H54 (cell line): ENCODE results near the gene RASAL3.
"Not testable (repeated sequence)": the region's sequence is repeated elsewhere in the genome, so short reads cannot be mapped to it uniquely, and the experiment has no call there.

ENCODE experiments used
- DNase-seq: peaks from one replicate; pipeline ENCODE4 v3.0.0; 2011; ENCODE audit warnings: low spot score, mixed read lengths; ENCODE audit not compliant: insufficient read length
- FAIRE-seq: peaks from 3 replicates; lab custom pipeline; 2011; peaks lifted over from hg19 to GRCh38; lab: Jason Lieb, UNC
- POLR2A ChIP-seq: IDR thresholded peaks from 2 replicates; pipeline ENCODE4 v1.6.1; 2011; ENCODE audit warnings: low read depth, mild to moderate bottlenecking, low read length

The RASAL3 gene

DNA sequence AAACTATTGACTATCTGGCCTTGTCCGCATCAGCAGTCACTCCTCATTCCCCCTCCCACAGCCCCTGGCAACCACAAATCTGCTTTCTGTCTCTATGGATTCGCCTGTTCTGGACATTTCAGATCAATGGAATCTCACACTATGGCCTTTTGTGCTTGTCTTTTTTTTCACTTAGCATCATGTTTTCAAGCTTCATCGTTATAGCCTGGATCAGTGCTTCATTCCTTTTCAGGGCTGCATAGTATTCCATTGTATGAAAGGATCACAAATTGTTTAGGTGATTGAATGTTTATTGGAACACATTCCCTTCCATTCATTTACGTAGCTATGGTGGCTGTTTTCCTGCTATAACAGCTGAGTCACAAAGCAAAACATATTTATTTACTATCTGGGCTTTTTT, 22.7 kb upstream of the RASAL3 start:
- FAIRE-seq (no peak), DNase-seq (no peak)
- TF ChIP-seq POLR2A: no peak

DNA sequence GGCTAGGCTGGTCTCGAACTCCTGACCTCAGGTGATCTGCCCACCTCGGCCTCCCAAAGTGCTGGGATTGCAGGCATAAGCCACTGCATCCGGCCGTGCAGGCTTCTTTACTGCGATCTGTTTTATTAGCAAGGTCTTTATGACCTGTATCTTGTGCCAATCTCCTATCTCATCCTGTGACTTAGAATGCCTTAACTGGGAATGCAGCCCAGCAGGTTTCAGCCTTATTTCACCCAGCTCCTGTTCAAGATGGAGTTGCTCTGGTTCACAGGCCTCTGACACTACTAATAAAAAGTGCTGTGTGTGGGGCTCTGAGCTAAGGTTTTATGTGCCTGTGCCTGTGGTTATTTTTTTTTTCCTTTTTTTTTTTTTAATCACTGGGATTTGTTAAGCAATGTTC, 21.4 kb upstream of the RASAL3 start:
- not testable (repeated sequence) for FAIRE-seq, DNase-seq

DNA sequence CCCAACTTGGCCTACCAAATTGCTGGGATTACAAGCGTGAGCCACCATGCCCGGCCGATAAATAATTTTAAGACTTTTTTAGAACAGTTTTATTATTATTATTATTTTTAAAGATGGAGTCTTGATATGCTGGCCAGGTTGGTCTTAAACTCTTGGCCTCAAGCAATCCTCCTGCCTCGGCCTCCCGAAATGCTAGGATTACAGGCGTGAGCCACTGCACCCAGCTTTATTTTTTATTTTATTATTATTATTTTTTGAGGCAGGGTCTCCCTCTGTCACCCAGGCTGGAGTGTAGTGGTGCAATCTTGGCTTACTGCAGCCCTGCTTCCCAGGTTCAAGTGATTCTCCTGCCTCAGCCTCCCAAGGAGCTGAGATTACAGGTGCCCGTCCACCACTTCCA, 16.7 kb upstream of the RASAL3 start:
- FAIRE-seq, DNase-seq: not testable (repeated sequence)

DNA sequence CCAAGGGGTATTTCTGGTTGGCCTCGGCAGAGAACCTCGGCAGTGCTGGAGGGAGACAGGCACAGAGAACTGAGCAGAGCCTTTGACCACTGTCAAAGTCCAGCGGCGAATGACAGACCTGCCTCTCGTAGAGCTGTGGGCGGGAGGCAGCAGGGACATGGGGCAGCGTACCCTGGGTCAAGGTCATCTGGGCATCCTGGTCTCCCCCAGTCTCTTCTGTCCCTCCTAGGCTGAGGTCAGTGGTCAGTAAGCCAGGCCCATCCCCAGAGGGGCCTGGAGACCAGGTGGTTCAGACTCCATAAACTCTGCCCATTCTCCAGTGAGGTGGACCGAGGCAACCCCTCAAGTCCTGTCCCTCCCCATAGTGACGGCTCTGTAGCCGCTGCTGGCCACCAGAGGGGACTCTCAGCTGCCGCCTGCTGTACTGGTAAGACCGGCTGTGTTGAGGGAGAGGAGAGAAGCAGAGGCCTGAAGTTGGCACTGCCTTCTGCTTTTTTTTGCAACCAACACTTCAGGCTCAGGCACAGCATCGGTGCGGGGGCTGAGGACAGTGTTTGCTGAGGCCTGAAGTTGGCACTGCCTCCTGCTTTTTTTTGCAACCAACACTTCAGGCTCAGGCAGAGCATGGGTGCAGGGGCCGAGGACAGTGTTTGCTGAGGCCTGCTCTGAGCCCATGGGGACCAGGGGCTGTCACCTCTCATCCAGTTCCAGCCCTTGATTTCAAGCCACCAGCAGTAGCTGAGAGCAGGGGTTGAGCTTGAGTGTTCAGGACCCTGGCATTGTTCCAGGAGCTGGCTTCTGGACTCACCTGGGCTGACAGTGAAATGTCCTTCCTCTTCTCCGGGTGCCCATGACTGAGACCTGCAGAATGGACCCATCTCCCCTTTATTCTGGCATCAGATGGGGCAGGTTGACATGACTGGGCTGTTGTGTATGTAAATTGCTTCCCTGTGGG, 15.3 kb upstream of the RASAL3 start, which contains the start of gene PGLYRP2:
PGLYRP2 (minus strand) TSS at position 111 of the 955 bp plus-strand sequence. CDS start 130 bp downstream, outside the sequence.
- no peak for TF ChIP-seq POLR2A
- no peak for FAIRE-seq
- no peak for DNase-seq

DNA sequence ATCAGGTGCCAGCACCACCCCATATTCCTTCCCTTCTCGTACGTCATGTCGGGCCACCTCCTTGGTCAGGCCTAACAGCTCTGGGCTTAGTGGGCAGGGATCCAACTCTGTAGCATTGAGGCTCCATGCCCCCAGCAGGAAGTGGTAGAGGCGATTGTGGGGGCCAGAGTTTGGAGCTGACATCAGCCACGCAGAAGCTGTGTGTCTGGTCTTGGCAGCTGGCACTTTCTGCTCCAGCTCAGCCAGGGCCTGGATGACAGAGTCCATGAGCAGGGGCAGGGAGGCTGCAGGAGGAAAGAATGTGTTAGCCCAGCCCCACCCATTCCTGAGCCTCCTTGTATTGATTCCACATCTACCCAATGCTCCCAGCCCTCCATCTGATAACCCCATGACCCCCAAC, 12.0 kb upstream of the RASAL3 start:
- no peak for FAIRE-seq

DNA sequence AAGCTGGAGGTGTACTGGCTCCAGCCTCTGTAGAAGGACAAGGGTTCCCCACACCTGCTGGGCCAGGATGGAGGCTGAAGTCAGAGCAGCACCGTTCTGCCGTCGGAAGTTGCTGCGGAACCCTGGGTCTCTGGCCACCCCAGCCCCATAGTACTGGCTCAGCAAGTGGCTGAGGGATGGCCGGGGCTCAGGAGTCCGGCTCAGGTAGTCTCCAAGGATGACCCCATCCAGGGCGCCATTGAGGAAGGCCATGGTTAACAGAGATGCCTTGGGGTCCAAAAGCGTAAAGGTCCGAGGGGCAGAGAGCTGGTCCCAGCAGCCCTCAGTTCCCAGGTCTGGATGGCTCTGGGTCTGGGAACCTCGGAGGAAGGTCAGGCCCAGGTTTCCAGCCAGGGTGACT, 11.3 kb upstream of the RASAL3 start:
- no peak for TF ChIP-seq POLR2A
- FAIRE-seq (no peak), DNase-seq (no peak)

More for the DNA sequence above, 12.0 kb upstream of the RASAL3 start:
- DNase-seq: no peak
- TF ChIP-seq POLR2A: no peak

DNA sequence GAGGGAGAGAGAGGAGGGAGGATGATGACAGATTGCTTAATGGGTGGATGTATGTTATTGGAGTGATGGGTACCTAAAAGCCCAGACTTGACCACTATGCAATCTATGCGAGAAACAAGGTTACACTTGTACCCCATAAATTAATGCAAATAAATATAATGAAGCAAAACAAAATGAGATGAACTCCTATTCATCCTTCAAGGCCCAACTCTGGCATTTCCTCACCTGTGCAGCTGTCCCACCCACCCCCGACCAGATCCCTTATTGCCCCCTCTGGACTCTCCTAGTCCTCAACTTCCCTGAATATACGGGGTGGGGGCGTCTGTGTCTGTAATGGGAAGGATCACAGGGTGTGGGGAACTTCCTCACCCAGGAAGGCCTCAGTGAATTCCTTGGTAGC, 10.8 kb upstream of the RASAL3 start:
- TF ChIP-seq POLR2A: no peak
- FAIRE-seq (no peak), DNase-seq (no peak)

DNA sequence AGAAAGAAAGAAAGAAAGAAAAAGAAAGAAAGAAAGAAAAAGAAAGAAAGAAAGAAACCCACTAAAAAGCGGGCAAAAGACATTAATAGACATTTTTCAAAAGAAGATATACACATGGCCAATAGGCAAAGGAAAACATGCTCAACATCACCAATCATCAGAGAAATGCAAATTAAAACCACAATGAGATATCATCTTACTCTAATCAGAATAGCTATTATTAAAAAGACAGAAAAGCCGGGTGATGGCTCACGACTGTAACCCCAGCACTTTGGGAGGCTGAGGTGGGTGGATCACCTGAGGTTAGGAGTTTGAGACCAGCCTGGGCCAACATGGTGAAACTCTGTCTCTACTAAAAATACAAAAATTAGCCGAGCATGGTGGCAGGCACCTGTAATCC, 9.5 kb upstream of the RASAL3 start:
- not testable (repeated sequence) for FAIRE-seq, DNase-seq

DNA sequence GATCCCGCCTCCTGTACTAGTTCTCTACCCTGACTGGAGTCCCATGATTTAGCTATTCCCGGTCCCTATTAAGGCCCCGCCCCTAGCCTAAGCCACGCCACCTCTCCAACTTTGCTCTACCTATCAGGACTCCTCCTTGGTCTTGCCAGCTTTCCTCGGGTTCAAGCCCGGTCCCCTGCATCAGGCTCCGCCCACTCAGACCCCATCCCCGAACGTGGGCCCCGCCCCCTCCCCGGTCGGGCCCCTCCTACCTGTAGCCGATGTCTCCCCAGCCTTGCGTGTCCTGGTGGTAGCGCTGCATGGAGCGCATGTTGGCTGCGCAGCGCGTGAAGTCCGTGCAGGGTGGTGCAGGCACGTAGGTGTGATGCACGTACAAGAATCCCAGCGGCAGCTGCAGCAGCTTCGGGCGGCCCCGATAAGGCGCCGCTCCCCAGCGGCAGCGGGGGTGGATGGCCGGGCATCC, 7.3 kb upstream of the RASAL3 start:
- TF ChIP-seq POLR2A: no peak
- DNase-seq: no peak
- no peak for FAIRE-seq

DNA sequence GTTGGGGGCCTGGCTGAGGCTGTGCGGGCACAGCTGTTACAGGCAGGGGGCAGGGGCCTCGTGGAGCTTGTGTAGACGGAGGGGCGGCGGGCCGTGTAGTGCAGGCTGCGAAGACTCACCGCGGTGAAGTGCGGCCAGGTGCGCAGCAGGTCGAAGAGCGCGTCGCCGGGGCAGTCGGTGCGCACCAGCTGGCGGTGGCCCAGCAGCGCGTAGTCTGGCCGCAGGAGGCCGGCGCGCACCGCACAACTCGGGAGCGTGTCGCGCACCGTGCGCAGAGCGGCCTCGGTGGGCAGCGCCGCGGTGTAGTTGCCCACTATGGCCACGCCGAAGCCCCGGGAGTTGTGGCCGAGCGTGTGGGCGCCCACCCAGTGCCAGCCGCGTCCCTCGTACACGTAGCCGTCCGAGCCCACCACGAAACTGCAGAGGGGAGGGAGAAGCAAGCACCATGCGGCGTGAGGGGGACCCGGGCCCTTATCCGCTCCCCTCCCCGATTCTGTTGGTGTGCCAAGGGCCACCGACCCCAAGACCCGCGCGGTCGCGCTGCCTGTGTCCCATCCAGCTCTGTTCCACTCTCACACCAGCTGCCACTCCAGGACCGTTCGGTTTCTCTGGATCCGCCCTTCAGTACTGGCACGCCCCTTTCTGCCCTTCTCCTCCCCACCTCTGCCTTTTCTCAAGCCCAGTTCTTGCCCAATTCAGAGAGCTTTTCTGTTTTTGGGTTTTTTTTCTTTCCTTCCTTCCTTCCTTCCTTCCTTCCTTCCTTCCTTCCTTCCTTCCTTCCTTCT, 5.4 kb upstream of the RASAL3 start:
- no peak for TF ChIP-seq POLR2A
- DNase-seq (no peak), FAIRE-seq (no peak)

DNA sequence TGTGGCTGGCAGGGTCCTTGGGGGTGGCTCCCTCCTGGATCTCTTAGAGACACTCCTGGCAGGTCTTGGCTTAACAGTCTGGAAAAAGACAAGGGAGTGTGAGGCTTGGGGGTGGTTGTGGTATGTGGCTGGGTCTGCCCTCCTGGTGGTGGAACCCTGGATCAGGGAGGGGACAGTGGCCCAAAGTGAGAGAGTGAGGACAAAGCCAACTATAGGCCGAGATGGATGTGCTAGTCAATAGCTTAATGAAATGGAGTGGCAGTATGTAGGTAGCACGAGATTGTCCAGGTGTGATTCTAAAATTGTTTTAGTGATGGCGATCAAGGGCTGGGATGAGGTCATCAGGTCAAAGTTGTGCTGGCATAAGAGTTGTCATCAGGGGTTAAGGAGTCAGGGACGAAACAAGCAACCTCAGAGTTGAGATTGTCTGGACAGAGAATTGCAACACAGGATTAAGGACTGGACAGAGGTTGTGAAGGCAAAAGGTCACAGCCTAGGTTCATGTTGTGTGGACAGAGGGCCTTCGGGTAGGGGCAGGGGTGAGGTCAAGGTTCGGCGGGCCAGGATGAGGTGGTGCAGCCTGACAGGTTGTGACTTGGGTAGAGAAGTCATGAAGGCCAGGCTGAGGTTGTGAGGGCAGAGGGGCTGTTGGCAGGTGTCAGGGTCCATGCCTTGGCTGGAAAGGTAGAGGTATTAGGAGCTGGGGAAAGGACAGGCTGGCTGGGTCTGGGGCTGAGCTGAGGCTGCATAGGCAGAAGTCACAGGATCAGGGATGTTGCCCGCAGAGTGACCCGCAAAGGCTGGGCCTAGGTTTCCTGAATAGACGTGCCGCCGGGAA, 4.5 kb upstream of the RASAL3 start:
- FAIRE-seq (no peak), DNase-seq (no peak)
- TF ChIP-seq POLR2A: no peak

DNA sequence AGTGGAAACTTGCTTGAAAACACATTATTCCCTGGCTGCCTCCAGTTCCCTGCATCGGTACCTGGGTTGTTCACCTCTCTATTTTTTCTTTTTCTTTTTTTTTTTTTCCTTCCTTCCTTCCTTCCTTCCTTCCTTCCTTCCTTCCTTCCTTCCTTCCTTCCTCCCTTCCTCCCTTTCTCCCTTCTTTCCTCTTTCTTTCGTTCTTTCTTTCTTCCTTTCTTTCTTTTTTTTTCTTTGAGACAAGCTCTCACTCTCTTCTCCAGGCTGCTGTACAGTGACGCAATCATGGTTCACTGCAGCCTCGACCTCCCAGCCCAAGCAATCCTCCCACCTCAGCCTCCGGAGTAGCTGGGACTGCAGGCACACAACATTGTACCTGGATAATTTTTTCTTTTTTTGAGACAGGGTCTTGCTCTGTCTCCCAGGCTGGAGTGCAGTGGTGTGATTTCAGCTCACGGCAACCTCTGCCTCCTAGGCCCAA, 3.4 kb upstream of the RASAL3 start:
- FAIRE-seq: no peak
- TF ChIP-seq POLR2A: no peak
- no peak for DNase-seq

DNA sequence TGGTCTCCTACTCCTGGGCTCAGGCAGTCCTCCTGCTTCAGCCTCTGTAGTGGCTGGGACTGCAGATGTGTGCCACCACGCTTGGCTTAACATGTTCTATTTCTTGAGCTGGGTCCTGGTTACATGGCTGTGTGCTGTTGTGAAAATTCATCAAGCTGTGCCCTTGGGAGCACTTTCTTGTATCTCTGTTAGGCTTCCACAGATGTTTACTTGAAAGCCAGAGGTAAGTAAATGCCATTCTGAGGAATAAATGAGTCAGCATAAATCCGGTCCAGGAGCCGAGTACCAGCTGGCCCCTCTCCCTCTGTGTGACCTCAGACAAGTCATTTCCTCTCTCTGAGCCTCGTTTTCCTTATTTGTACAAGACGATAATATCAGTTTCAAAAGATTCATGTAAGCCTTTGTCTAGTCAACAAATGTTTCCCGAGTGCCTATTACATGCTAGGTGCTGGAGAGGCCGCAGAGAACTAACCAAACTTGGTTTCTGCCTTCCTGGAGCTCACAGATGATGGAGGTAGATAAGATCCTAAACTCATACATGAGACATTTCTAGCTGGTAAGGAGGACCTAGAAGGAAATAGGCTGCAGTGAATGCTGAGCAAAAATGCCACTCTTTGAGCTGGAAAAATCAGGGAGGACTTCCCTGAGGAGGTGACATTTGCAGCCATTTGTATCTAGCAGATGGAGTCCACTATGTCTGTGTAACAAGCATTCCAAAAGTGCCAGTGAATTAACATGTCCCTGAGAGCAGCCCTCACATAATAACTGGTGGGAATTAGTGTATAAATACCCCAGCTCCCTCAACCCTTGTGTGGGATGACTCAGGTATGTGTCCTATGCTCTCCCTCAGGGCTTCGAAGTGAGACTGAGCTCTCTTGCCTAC, 2.7 kb upstream of the RASAL3 start:
- TF ChIP-seq POLR2A: no peak
- no peak for FAIRE-seq
- DNase-seq: no peak
